HG02759 (cell line): Measurements from ENCODE around the gene TP63.

Experiments used
- ATAC-seq: cut with Tn5 transposase; IDR thresholded peaks from one replicate; pipeline ENCODE4 v1.9.1; 2021; ENCODE audit warnings: mild to moderate bottlenecking, moderate library complexity; ENCODE audit not compliant: unreplicated experiment

Gene TP63

GRCh38 chr3:189680723-189681122 is 49.5 kb downstream of the TP63 start:
- ATAC-seq: no peak

DNA sequence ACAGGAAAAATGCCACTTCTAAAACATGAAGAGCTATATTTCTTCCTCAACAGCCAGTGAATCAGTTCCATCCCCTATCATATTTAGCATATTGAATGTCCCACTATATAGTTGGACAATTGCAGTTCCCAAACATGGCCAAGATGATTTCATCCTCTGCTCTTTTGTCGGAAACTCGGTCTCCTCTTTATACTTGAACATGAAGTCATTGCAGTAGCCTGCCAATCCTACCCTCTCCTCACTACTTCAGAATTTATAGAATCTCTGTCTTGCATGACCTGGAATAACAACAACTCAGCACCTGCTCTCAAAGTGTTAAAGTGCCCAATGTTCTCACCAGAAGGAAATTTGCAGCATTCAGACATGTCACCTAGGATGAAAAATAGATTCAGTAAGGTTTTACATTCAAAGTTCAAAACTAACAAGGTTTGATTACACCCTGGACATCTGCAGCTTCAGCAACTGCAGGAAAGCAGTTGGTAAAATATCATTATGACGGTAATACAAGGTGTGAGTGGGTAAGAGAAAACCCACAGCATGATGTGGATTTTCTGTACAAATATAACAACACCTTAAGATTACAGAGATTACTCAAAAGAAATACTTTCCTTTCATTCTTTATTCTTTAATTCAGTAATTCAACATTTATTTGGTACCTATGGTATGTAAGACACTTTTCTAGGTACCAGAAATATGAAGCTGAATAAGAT is 52.5 kb downstream of the TP63 start:
- no peak for ATAC-seq

DNA sequence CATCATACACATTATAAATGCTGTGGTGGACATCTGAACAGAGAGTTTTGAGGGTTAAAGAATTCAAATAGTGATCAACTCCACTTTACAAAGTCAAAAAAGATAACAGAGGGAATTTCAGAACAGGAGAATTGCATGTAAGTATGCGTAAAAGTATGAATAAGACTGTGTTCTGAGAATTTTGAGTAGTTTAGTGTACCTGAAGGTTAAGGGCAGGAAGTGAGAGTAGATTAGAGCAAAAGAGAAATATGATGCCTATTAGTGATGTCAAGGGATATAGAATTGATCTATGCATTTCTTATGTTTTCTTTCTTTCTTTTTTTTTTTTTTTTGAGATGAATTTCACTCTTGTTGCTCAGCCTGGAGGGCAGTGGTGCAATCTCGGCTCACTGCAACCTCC is 53.1 kb downstream of the TP63 start:
- no peak for ATAC-seq

DNA sequence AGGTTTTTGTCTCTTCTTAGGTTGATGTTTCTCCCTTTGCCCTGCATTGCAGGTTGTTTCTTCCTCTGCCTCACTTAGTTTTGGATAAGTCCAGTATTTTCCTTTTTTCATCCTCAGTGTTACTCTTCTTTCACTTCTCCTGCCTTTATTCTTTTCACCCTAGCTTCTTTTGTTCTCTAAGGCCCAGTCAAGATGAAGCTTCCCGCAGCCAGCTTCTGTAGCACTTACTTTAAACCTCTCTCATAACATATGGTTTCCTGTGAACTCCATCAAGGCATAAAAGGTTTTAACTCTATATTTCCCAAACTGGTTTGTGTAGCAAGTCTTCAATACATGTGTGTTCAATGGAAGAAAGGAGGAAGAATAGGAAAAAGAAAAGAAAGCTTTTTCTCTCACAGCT is 54.1 kb downstream of the TP63 start:
- ATAC-seq: no peak

- no peak for ATAC-seq
Observed at GRCh38 chr3:189685860-189686259, 54.7 kb downstream of the TP63 start.

DNA sequence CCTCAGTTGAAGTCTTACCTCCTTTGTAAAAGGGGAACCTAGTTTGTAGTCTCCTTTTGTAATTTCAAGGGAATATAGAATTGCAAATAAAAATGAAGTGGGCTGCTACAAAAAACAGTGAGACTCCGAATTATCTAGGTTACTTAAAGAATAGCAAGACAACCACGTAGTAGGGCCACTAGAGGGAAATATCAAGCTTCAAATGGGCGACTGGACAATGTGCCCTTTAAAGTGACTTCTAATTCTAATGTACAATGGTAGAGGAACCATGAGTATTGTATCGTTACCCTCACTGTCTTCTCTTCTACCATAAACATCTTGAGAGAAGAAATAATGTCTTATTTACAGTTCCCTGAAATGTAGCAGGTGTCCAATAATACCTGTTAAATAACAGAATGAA is 56.3 kb downstream of the TP63 start:
- ATAC-seq: no peak

DNA sequence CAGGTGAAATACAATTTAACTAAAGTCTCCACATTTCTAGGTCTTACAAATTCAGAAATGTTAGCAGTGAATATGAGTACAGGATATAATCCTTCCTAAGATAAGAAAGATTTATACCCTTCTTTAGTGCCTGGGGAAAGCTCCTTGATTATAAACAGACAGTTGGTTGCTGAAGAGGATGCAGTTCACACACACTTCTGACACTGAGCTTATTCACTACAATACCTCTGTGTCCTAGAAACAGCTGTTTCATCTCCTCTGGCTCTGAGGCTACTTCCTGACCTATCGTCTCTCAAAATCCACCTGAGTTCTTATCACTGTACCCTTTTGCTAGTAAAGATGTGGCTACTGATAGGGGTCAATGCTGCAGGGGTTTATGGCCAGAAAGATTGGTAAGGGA is 57.1 kb downstream of the TP63 start:
- ATAC-seq: no peak

DNA sequence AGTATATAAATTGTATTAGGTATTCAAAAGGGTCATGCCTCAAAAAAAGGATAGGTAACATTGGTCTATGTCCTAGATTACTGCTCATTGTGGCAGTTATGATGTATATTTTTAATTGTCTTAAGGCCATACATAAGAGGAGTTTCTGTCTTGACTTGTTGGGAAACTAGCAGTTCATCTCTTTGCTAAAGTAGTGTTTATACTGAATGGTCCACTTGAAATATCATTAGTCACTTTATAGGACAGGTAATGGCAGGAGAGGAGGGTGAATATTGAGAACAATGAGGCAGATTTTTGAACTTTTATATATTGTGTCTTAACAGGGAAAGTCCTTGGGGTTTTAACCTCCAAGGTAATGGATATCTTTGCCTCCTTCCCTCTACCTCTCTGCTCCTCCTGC is 58.4 kb downstream of the TP63 start:
- ATAC-seq: no peak

DNA sequence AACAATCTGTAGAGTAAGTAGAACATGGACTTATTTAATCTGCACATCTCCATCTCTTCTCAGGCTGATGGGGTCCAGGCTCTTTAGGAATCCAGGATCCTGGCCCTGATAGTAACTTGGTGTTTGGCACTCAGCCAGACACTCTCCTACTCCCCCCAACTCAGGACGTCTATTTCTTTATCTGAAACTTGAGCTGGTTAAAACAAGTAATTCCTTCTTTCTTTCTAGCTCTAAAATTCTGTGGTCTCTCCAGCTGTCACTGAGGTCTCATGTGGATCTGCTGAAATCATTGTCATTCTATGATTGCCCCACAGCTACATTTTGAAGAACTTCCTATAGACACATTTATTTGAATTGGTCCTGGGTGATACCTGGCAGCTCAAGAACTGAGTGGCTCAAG is 59.0 kb downstream of the TP63 start:
- no peak for ATAC-seq

GRCh38 chr3:189690672-189691071 is 59.5 kb downstream of the TP63 start:
- ATAC-seq: no peak

GRCh38 chr3:189695400-189695799 is 64.2 kb downstream of the TP63 start:
- no peak for ATAC-seq

- no peak for ATAC-seq
Observed at GRCh38 chr3:189698811-189699210, 67.6 kb downstream of the TP63 start.

- no peak for ATAC-seq
Observed at GRCh38 chr3:189699885-189700284, 68.7 kb downstream of the TP63 start.

GRCh38 chr3:189702066-189702646 is 71.0 kb downstream of the TP63 start:
- no peak for ATAC-seq

DNA sequence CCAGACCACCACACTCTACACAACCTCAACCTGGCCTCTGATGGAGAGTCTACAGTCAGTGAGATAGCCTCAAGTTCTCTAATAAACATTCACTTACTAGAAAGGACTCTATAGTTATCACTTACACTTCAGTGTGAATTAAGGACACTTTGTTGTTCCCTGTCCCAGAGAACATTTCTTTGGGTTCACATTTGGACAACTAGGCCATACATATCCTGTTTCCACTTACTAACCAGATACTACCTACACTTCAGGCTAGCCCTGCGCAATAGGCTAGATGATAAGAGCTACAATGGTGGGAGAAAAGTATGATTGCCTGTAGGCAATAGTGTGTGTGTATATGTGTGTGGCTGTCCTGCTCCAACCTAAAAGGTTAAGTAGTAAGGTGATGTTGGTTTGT is 72.7 kb downstream of the TP63 start:
- no peak for ATAC-seq

DNA sequence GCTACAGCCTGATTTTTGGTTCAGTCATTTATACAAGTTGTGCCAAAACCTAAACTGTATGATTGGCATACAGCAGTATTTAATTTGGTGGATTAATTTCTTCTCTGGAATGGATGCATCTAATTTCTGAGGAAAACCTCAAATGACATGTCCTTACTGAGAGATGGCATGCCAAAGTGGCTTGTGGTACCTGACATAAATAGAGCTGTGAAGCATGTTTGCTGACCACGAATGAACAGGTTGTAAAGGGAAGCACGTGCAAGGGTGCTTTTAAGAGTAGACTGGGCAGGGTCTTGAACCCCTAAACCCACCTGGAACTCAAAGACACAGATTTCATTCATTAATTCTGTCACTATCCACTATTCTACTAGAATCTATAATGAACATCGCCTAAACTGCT is 77.2 kb downstream of the TP63 start:
- no peak for ATAC-seq

DNA sequence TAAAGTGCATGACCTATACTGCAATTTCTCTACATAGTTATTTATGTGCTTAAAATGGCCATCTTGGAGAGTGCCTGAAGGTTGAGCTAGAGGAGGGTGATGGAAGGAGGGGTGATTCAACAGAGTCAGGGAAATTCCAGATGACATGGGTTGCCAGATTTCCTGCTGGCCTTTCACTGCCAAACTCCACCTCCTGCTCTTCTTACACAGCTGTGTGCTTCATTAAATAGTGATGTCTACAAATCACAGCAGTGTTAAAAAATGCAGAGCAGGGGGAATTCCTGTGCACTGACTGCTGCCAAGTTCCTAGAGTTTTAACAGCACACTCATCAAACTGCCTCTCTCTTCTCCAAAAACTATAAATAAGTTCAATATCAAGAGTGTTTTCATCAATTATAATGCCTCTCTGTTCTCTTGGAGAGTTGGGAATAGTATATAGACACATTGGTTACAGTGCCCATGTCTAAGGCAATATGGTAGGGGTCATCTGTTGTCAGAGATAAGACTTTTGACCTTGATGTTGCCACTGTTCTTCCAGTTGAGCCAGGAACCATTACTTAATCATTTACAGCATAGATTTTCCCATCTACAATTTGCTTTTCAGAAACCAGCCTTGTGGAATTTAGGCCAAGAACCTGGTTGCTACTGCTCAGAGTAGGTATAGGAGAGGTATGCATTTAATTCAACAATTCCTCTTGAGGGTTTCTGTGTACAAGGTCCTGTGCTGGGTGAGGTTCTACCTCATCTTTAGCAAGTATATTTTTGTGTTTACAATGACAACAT is 79.6 kb downstream of the TP63 start:
- ATAC-seq: peak; percentile 79

DNA sequence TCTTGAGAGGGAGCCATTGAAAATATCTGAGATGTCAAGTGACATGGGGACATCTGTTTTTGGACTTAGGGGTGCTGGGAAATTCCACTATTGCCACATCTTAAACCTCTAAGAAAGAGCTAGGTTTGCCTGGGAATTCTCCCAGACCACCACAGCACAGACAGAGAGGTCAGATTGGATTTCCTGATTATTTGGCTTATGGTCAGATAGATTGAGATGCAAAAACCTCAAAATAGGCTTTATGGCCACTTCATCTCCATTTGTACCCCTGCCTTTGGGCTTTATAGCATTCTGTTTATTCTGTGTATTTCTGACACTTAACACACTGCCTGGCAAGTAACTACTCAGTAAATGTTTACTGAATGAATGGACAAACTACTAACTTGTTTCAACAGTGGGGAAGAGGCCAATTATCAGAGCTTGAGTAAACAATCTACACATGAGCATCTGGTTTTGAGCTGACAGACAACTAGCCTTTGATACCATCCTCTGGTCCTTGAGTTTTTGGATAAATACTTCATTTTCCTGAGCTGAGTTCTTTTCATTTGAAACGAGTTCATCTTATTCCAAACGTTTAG is 81.8 kb downstream of the TP63 start:
- ATAC-seq: no peak

DNA sequence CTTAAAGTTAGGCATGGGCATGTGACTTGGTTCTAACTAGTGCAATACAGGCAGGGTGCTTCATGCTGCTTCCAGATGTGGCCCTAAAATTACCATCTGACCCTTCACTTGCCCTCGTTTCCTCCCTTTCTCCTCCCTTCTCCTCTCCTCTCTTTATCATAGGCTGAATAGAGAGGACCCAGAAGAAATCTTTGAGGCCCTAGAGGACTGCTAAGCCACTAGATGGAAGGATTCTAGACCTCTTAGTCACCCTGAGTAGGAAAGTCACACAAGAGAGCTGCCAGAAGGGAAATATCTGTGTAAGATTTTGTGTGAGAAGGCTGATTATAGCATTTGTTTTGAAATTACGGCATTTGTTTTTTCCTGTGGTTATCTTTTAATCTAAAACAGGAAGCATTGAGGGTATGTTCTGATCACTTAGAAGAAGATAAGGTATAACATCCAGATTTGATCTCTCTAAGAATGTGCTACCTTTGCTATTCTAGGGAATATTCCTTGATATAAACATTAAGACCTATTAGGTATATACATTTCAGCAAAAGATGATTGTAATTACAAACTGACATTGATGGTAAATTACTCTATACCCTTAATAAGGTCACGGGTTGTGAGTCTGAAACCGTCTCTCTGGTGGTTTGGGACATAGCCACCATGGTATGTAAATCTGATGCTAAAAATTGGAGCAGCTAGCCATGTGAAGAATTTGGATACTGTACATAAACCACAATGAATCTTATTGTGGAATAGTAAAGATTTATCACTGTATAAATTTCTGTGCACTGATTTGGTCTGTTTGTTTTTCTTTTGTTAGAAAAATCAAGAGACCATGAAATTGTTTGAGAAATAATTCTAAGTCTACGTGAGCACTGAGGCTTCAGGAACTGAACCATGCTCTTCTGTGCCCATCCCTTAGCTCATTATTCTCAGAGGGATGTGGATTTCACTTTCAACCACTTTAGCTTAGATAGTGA is 84.1 kb downstream of the TP63 start:
- no peak for ATAC-seq

DNA sequence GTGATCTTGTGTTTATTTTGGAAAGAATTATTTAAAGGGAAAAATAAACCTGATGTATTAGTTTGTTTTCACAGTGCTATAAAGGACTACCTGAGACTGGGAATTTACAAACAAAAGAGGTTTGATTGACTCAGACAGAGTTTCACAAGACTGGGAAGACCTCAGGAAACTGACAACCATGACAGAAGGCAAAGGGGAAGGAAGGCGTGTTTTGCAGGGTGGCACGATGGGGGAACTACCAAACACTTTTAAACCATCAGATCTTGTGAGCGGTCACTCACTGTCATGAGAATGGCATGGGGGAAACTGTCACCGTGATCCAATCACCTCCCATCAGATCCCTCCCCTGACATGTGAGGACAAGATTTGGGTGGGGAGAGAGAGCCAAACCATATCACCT is 87.0 kb downstream of the TP63 start:
- no peak for ATAC-seq
